ENCODE measurements around the gene ELP1. TPM values are rescaled to one million over a fixed set of nuclear protein-coding genes. Genes with fewer than 3 reads are reported as not detected.
"Not testable (repeated sequence)": the region's sequence is repeated elsewhere in the genome, so short reads cannot be mapped to it uniquely, and the experiment has no call there.

ELP1 gene
- total RNA-seq, 1 experiment from 2014 or later, result 26.7 TPM

- Histone ChIP-seq H3K4me3 (no peak overlapping the region), H3K4me1 (replicated peaks) (no peaks in the 10 kb centered on the region), H3K27ac (no peak overlapping the region), H3K9me3 (replicated peaks) (no peaks in the 10 kb centered on the region), H3K27me3 (replicated peaks) (no peaks in the 10 kb centered on the region), H3K36me3 (peaks cover 26% of the 10 kb centered on the region)
- no peak for DNase-seq (ENCODE audit: low read depth in 1 of 2, low spot score in 2 of 2)
Observed at GRCh38 chr9:108910402-108910801, 23.5 kb downstream of the ELP1 start.

- DNase-seq (ENCODE audit: low read depth in 1 of 2, low spot score in 2 of 2), result no peak
- Histone ChIP-seq H3K9me3 (replicated peaks) (no peaks in the 10 kb centered on the region), H3K4me1 (replicated peaks) (no peaks in the 10 kb centered on the region), H3K4me3 (no peak overlapping the region), H3K36me3 (peaks cover 34% of the 10 kb centered on the region), H3K27me3 (replicated peaks) (no peaks in the 10 kb centered on the region), H3K27ac (no peak overlapping the region)
Observed at GRCh38 chr9:108905494-108905893, 28.4 kb downstream of the ELP1 start.

- no peak for DNase-seq (ENCODE audit: low read depth in 1 of 2, low spot score in 2 of 2)
- Histone ChIP-seq H3K4me1 (replicated peaks) (no peaks in the 10 kb centered on the region), H3K27ac (no peak overlapping the region), H3K27me3 (replicated peaks) (no peaks in the 10 kb centered on the region), H3K4me3 (no peak overlapping the region), H3K36me3 (peaks cover 45% of the 10 kb centered on the region), H3K9me3 (replicated peaks) (no peaks in the 10 kb centered on the region)
Observed at GRCh38 chr9:108904161-108904560, 29.8 kb downstream of the ELP1 start.

GRCh38 chr9:108903420-108904103, 30.4 kb downstream of the ELP1 start:
- no peaks in the 10 kb centered on the region for H3K27me3 ChIP-seq (replicated peaks)
- peaks cover 47% of the 10 kb centered on the region for H3K36me3 ChIP-seq
- no peak overlapping the region for H3K4me3 ChIP-seq
- DNase-seq (ENCODE audit: low read depth in 1 of 2, low spot score in 2 of 2), result no peak
- H3K4me1 ChIP-seq (replicated peaks), result no peaks in the 10 kb centered on the region
- H3K9me3 ChIP-seq (replicated peaks), result no peaks in the 10 kb centered on the region
- no peak overlapping the region for H3K27ac ChIP-seq

- peaks cover 55% of the 10 kb centered on the region for H3K36me3 ChIP-seq
Observed at GRCh38 chr9:108900176-108900575, 33.7 kb downstream of the ELP1 start.

DNA sequence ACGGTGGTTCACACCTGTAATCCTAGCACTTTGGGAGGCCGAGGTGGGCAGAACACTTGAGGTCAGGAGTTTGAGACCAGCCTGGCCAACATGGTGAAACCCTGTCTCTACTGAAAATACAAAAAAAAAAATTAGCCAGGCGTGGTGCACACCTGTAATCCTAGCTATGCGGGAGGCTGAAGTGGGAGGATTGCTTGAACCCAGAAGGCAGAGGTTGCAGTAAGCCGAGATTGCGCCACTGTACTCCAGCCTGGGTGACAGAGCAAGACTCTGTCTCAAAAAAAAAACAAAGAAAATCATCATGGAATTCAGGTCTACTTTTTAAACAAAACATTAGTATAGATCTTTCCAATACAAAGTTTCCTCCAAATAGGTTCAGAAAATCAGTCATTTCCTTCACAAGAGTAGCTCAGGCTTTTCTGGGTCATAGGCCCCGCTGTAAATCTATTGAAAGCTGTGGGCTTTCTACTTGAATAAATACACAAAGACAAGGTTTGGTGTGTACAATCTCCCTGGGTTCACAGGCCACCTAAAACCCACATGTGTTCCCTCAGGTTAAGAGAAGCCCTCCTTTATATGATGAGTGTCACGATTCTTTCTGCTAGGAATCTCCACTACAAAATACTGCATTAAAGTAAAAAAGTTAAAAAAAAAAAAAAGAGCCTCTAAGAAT, 34.8 kb downstream of the ELP1 start:
- H3K36me3 ChIP-seq, result peaks cover 61% of the 10 kb centered on the region
- H3K27me3 ChIP-seq (replicated peaks), result not testable (repeated sequence)

More at GRCh38 chr9:108900176-108900575, 33.7 kb downstream of the ELP1 start:
- Histone ChIP-seq H3K4me3 (no peak overlapping the region), H3K4me1 (replicated peaks) (no peaks in the 10 kb centered on the region), H3K27ac (no peak overlapping the region), H3K27me3 (replicated peaks) (no peaks in the 10 kb centered on the region), H3K9me3 (replicated peaks) (no peaks in the 10 kb centered on the region)
- DNase-seq (ENCODE audit: low read depth in 1 of 2, low spot score in 2 of 2), result no peak

DNA sequence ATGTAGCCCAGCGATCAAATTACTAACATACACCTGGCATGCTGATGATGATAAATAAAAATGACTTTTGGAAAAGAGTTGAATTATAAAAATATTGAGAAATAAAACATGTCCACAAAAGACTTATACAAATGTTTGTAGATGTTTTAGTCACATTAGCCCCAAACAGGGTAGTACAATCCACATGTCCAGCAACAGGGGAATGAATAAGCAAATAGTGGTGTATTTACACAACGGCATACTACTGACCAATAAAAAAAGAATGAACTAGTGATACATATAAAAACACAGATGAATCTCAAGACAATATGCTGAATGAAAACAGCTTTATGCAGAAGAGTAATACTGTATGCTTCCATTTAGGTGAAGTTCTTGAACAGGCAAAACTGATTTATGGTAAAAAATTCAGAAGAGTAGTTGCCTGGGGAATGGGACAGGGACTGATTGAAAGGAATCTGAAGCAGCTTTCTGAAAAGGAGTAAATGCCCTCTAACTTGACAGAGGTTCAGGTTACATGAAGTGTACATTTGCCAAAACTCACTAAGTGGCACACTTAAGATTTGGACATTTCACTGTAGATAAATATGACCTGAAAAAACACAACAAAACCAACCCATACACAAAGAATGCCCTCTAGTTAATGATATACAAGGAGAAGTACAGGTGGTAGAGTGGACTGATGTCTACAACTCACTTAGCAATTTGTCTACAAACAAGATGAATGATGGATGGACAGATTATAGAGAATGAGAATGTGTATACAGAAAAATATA, 36.4 kb downstream of the ELP1 start:
- H3K27me3 ChIP-seq (replicated peaks), result no peaks in the 10 kb centered on the region
- H3K27ac ChIP-seq, result no peak overlapping the region
- H3K4me3 ChIP-seq, result no peak overlapping the region
- H3K36me3 ChIP-seq, result peaks cover 54% of the 10 kb centered on the region
- no peaks in the 10 kb centered on the region for H3K9me3 ChIP-seq (replicated peaks)
- no peaks in the 10 kb centered on the region for H3K4me1 ChIP-seq (replicated peaks)
- DNase-seq (ENCODE audit: low read depth in 1 of 2, low spot score in 2 of 2), result no peak

More for the DNA sequence above, 34.8 kb downstream of the ELP1 start:
- H3K9me3 ChIP-seq (replicated peaks); H3K27ac ChIP-seq; H3K4me3 ChIP-seq; DNase-seq (ENCODE audit: low read depth in 1 of 2, low spot score in 2 of 2); H3K4me1 ChIP-seq (replicated peaks): not testable (repeated sequence)

DNA sequence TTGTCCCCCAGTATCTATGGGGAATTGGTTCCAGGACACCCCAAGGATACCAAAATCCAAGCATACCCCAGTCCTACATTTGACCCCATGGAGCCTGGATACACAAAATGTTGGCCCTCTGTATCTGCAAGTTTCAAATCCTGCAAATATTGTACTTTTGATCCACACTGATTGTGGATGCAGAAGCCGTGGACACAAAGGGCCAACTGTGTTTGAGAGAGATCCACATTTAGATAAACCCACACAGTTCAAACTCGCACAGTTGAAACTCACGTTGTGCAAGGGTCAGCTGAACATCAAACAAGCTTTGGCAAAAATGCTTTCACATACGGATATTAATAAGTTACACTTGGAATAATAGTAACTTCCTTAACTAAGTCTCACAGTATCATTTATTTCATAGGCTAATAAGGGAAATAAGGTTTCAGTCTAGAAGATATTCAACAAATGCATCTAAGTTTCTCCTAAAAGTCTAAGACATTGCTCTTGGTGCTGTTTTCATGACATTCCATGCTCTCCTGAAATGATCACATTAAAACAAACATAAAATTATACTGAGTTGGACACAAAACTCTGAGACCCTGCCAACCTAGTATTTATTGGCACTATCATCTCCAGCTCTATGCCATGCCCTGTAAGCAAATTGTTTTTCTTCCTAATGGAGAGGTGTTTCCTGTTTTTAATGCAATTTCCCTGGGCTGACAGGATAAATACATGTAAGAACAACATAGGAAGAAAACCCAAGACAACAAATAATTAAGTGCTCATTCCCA, 39.5 kb downstream of the ELP1 start:
- H3K4me1 ChIP-seq (replicated peaks), result no peaks in the 10 kb centered on the region
- no peaks in the 10 kb centered on the region for H3K9me3 ChIP-seq (replicated peaks)
- H3K36me3 ChIP-seq, result peaks cover 61% of the 10 kb centered on the region
- no peak overlapping the region for H3K4me3 ChIP-seq
- H3K27me3 ChIP-seq (replicated peaks), result no peaks in the 10 kb centered on the region
- no peak for DNase-seq (ENCODE audit: low read depth in 1 of 2, low spot score in 2 of 2)
- no peak overlapping the region for H3K27ac ChIP-seq

- H3K4me1 ChIP-seq (replicated peaks), result peaks cover 10% of the 10 kb centered on the region
- H3K4me3 ChIP-seq, result no peak overlapping the region
- DNase-seq (ENCODE audit: low read depth in 1 of 2, low spot score in 2 of 2), result no peak
- no peaks in the 10 kb centered on the region for H3K9me3 ChIP-seq (replicated peaks)
- H3K36me3 ChIP-seq, result peaks cover 46% of the 10 kb centered on the region
- H3K27ac ChIP-seq, result no peak overlapping the region
- no peaks in the 10 kb centered on the region for H3K27me3 ChIP-seq (replicated peaks)
Observed at GRCh38 chr9:108889649-108890067, 44.3 kb downstream of the ELP1 start.

DNA sequence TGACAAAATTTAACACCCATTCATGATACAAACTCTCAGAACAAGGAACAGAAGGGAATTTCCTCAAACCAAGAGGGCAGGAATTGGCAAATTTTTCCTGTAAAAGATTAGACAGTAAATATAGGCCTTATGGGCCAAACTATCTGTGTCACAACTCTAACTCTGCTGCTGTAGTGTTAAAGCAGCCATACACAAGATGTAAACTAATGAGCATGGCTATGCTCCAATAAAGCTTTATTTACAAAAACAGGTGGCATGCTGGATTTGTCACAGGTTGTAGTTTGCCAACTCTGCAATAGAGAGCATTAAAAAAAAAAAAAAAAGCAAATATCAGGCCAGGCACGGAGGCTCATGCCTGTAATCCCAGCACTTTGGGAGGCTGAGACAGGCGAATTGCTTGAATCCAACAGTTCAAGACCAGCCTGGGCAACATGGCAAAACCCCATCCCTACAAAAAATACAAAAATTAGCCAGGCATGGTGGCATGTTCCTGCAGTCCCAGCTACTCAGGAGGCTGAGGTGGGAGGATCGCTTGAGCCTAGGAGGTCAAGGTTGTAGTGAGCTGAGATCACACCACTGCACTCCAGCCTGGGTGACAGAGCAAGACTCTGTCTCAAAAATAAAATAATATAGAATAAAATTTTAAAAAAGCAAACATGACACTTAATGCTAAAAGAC, 47.2 kb downstream of the ELP1 start:
- not testable (repeated sequence) for H3K4me3 ChIP-seq; H3K27ac ChIP-seq; H3K9me3 ChIP-seq (replicated peaks); H3K27me3 ChIP-seq (replicated peaks); DNase-seq (ENCODE audit: low read depth in 1 of 2, low spot score in 2 of 2)
- Histone ChIP-seq H3K36me3 (peaks cover 30% of the 10 kb centered on the region), H3K4me1 (replicated peaks) (peaks cover 10% of the 10 kb centered on the region)

DNA sequence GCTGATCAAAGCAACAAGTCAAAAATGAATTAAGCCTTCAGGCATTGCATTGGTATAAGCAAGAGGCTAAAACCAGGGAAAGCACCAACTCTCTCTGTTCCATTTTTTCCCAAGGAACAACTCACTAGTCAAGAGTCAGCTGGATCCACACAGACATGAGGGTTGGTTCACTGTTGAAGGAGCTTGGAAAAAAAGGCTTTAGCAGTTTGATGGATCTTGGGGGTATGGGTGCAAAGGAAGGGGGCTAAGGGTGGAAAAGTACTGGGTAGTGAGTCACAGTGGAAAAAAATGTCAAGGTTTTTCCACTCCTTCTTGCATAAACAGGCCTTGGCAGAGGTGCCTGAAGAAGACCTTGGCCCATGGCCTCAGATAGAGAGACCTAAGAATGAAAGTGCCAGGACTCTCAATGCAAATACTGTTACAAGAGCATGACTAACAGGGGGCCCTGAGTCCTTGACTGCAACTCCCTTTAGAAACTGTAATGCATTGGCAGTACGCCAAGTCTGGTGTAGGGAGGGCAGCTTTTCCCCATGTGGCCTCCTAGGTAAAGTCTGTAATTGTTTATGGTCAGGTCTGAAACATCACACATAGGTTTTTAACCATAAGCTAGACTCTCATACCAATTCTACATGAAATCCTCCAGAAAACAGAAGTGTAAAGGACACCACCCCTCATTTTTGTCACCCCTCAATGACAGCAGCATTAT, 48.1 kb downstream of the ELP1 start:
- H3K4me1 ChIP-seq (replicated peaks), result peaks cover 10% of the 10 kb centered on the region
- H3K36me3 ChIP-seq, result peaks cover 22% of the 10 kb centered on the region
- no peaks in the 10 kb centered on the region for H3K27me3 ChIP-seq (replicated peaks)
- H3K9me3 ChIP-seq (replicated peaks), result no peaks in the 10 kb centered on the region
- H3K27ac ChIP-seq, result no peak overlapping the region
- no peak overlapping the region for H3K4me3 ChIP-seq
- peak; percentile 46 to 73 for DNase-seq (ENCODE audit: low read depth in 1 of 2, low spot score in 2 of 2)

GRCh38 chr9:108884701-108885100, 49.2 kb downstream of the ELP1 start:
- Histone ChIP-seq H3K9me3 (replicated peaks) (no peaks in the 10 kb centered on the region), H3K4me1 (replicated peaks) (peaks cover 10% of the 10 kb centered on the region), H3K27me3 (replicated peaks) (no peaks in the 10 kb centered on the region), H3K4me3 (no peak overlapping the region), H3K36me3 (peaks cover 18% of the 10 kb centered on the region), H3K27ac (no peak overlapping the region)
- no peak for DNase-seq (ENCODE audit: low read depth in 1 of 2, low spot score in 2 of 2)

Data from SJSA1 (cell line).